Stimulated activated CD8-positive, alpha-beta memory T cell treated with anti-CD3 and anti-CD28 coated beads, Interleukin-4, amount 100 ng/mL, for 48 hours (primary cell): Measurements from ENCODE around the gene CARMIL1.

Experiments used
- DNase-seq: peaks from one replicate; pipeline ENCODE4 v3.0.0-alpha.2; 2020

CARMIL1 gene

DNA sequence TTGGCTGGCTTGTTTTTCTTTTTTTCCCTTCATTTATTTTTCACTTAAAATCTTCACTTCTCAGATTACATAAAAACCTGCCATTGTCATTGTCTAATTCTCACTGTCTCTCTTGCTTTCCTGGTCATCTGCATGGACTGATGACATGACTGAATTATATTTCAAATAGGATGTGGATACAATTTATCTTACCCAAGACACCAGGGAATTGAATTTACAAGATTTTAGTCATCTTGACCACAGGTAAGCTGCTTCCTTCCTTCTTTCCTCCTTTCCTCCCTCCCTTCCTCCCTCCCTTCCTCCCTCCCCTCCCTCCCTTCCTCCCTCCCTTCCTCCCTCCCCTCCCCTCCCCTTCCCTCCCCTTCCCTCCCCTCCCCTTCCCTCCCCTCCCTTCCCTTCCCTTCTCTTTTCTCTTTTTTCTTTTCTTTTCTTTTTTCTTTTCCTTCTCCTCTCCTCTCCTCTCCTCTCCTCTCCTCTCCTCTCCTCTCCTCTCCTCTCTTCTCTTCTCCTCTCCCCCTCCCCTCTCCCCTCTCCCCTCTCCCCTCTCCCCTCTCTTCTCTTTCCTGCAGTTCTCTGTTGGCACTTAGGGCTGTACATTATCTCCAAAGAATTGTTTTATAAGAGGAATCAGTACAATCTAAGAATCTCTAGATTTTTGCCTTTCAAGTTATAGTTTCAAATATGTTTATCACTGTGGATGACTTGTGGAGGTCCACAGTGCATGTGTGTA lies 171.5 kb downstream of the CARMIL1 start:
- DNase-seq = no peak

DNA sequence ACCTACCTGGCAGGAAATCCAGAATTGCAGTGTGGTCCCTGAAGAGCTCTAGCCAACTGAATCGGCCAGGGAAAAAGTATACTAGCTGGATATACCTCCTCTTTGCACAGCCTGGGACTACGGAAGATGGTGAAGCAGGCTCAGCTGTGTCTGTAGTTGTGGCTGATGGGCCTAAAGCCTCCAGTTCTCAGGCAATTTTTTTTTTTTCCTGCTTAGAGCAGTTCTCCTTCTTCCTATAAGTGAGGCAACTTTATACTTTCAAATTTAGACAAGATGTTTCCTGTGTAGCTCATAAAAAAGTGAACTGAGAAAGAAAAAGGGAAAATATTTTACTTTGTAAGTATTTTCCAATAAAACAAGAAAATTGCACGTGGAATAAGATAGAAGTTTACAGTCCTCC lies 172.9 kb downstream of the CARMIL1 start:
- no peak for DNase-seq

GRCh38 chr6:25453288-25453687 lies 174.1 kb downstream of the CARMIL1 start:
- DNase-seq = no peak

GRCh38 chr6:25454136-25454535 lies 175.0 kb downstream of the CARMIL1 start:
- no peak for DNase-seq

DNA sequence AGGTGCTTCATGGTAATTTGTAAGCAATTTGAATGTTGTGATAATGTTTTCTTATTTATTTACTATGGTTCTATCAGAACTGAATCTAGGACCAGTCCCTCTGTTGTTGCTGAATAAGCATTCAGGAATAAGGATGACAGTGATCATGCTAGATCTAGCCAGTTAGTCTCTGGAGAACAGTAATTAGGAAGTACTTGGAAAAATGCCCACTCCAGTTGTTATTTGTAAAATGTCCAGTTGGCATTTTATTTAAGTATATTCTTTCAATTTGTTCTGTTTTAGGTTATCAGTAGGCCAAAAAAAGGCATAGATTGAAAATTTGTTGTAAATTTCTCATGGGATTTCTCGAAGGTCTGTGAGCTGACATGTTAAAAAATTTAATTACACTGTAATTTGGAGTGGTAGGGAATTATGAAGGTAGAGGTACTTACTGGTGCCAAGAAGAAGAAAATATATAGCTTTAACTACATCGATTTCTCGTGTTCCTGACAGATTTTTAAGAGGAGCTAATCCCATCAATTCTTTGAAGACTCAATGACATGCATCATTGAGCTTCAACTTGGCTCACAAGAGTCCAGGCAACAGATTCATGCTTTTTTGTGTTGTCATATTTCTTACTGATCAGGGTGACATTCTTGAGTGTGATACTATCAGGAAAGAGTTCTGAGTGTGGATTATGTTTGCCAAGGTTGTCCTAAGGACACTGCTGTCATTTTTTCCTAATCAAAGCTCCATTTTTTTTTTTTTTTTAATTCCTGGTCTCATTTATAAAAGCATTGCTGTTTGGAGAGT lies 177.3 kb downstream of the CARMIL1 start:
- no peak for DNase-seq

- DNase-seq = no peak
Observed at GRCh38 chr6:25457516-25457915, 178.3 kb downstream of the CARMIL1 start.

DNA sequence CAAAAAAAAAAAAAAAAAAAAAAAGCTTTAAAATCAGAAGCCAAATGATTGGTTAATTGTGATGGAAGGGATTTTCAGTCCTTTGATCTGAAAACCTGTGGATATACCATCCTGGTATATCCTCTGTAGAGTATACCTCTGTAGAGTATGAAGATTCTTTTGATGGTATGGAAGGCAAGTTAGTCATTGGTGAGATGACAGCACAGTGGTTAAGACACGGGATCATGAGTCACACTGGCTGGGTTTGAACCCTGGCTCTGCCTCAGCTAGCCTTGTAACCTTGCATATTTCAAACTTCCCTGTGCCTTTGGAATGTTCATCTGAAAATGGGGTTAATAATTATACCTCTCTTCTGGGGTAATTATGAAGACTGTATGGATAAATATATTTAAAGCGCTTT lies 179.3 kb downstream of the CARMIL1 start:
- no peak for DNase-seq

- no peak for DNase-seq
Observed at GRCh38 chr6:25462235-25462897, 183.2 kb downstream of the CARMIL1 start.

GRCh38 chr6:25463441-25463840 lies 184.3 kb downstream of the CARMIL1 start:
- DNase-seq = no peak

DNA sequence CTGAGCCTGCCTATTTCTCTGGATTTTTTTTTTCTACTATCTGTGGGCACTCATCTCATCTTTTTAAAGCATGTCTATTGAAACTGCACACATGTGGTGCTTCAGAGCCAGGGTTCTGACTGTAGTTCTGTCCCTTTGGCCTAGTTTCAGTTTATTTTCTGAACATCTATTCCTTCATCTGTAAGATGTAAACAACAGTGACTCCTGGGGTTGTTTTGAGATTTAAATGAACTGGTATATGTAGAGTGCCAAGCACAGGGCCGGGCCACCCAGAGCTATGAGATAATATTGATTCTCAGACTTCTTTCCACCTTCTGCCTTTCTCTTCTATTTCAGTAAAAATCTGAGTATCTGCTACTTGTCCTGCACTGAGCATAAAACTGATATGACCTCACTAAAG lies 185.1 kb downstream of the CARMIL1 start:
- no peak for DNase-seq

- no peak for DNase-seq
Observed at GRCh38 chr6:25465941-25466340, 186.8 kb downstream of the CARMIL1 start.

- DNase-seq = no peak
Observed at GRCh38 chr6:25468881-25469280, 189.7 kb downstream of the CARMIL1 start.

DNA sequence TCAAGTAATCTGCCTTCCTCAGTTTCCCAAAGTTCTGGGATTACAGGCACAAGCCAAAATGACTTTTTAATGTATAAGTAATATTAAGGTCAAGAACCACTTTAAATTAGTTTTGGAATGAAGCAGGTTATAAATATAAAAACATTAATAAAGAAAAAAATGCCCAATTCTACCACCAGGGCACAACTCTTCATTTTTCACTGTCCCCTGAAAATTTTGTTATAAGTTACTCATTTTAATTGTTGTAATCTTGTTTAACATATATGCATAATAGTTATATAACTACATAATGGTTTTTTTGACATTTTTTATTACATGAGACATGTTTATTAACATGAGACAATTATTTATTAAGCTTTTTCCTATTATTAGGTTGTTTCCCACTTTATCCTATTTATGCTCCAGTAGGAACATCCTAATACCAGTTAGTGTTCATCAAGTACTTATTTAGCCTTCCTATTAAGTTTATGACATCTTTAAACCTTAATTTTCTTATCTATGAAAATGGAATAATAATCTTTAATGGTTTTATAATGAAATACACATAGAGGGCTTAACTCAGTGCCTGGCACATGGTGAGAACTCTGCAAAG lies 190.7 kb downstream of the CARMIL1 start:
- DNase-seq = no peak

DNA sequence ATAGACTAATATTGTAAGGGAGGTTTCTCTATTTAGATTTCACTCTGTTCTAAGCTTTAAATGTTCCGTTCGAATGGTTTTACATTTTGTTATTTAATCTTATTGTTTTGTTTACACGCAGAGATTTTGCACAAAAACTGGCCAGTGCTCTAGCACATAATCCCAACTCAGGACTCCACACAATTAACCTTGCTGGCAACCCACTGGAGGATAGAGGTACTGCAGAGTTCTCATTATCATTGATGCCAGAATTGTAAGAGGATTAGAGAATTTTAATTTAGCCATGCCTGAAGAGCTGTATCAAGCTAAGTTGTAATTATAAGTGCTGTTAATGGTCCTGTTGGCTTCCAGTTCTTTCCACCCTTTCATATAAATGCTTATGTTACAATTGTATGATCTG lies 193.1 kb downstream of the CARMIL1 start:
- DNase-seq = no peak

GRCh38 chr6:25472906-25473305 lies 193.7 kb downstream of the CARMIL1 start:
- DNase-seq = no peak

GRCh38 chr6:25473447-25473846 lies 194.3 kb downstream of the CARMIL1 start:
- DNase-seq = no peak

- DNase-seq = no peak
Observed at GRCh38 chr6:25476126-25476525, 197.0 kb downstream of the CARMIL1 start.

- DNase-seq = no peak
Observed at GRCh38 chr6:25477006-25477590, 197.9 kb downstream of the CARMIL1 start.

DNA sequence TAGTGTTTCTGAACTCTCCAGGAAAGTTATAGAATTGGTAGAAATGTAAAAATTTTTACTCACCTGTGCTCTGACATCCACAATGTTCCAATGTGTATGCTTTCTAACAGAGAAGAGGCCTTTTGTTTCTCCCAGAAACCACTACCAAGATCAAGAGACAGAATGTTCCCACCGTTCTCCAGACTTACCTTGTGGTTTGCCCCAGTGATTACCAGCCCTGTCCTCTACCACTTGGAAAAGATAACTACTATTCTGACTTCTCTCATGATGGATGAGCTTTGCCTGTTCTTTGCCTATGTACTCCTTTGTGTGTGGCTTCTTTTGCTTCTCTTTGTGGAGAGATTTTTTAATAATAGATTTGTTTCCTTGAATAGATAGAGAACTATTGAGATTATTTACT lies 199.8 kb downstream of the CARMIL1 start:
- DNase-seq = no peak

- DNase-seq = no peak
Observed at GRCh38 chr6:25481267-25481666, 202.1 kb downstream of the CARMIL1 start.

- DNase-seq = no peak
Observed at GRCh38 chr6:25482996-25483395, 203.8 kb downstream of the CARMIL1 start.

GRCh38 chr6:25483943-25484342 lies 204.8 kb downstream of the CARMIL1 start:
- DNase-seq = no peak

DNA sequence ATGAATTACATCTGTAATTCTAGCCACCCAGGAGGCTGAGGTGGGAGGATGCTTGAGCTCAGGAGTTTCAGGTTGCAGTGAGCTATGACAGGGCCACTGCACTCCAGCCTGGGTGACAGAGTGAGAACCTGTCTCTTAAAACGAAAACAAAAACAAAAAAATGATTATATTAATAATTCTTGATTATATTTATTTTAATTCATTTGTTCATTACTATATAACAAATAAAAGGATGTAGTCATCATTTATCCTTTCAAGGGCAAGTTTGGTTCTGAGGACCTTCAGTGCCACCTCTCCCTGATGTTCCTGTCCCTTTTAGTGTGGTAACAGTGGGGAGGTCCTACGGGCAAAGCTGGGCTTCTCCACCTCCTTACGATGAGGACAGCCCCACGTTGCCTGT lies 205.7 kb downstream of the CARMIL1 start:
- no peak for DNase-seq
